ENCODE results near the gene HELLS. TPM values are rescaled to one million over a fixed set of nuclear protein-coding genes. Genes with fewer than 3 reads are reported as not detected.
"Not testable (repeated sequence)": the region's sequence is repeated elsewhere in the genome, so short reads cannot be mapped to it uniquely, and the experiment has no call there.

The HELLS gene
- total RNA-seq, result 111 and 114 TPM in 2 replicates

GRCh38 chr10:94545391-94546048 is at the start of gene HELLS:
Gene HELLS, plus strand, starts transcription at chr10:94545788. Its CDS starts 134 bp downstream, at chr10:94545922.
- intact Hi-C loops (cut with micrococcal nuclease), result loop anchor here (1.0 to 10.0 kb wide), 10 partner anchors 45 to 1953 kb away; partner anchors contain the start of genes CEP55, FRA10AC1, KIF11 and NOC3L

DNA sequence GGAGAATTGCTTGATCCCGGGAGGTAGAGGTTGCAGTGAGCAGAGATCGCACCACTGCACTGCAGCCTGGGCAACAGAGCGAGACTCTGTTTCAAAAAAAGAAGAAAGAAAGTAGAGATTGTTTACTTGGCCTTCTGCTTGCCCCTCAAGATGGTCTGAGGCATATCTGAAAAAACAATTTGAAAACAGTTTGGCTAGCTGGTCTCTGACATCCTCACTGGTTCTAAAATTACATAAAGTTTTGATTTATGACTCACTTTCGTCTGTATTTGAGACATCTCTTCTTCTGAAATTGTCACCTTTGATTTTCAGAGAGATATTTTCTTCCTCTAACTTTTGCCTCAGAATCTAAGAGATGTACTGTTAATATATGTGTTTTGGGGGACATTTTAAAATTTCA is 49.6 kb upstream of the HELLS start:
- intact Hi-C loops (cut with micrococcal nuclease), result no loop called here

GRCh38 chr10:94496646-94497045 is 48.9 kb upstream of the HELLS start:
- intact Hi-C loops (cut with micrococcal nuclease), result no loop called here

DNA sequence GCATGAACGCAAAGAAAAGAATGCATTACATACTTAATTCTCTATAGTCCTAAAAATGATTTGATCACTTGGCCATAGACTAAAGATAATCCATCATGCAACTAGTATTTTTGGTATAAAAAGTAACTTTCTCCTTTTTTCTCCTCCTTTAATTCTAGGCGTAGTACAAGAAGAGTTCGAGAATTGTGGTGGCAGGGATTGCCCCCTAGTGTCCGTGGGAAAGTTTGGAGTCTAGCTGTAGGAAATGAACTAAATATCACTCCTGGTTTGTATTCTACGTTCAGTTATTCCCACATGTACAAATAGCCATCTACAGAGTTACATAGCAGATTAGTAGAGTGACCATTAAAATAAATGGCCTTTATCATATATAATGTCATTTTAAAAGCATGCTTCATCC is 45.5 kb upstream of the HELLS start:
- intact Hi-C loops (cut with micrococcal nuclease), result no loop called here

- intact Hi-C loops (cut with micrococcal nuclease), result no loop called here
Observed at GRCh38 chr10:94521276-94522250, 24.0 kb upstream of the HELLS start.

- intact Hi-C loops (cut with micrococcal nuclease), result no loop called here
Observed at GRCh38 chr10:94524146-94524545, 21.4 kb upstream of the HELLS start.

- intact Hi-C loops (cut with micrococcal nuclease), result no loop called here
Observed at GRCh38 chr10:94524711-94525110, 20.9 kb upstream of the HELLS start.

GRCh38 chr10:94531550-94531949 is 14.0 kb upstream of the HELLS start:
- intact Hi-C loops (cut with micrococcal nuclease), result not testable (repeated sequence)

- intact Hi-C loops (cut with micrococcal nuclease), result no loop called here
Observed at GRCh38 chr10:94533027-94533426, 12.6 kb upstream of the HELLS start.

DNA sequence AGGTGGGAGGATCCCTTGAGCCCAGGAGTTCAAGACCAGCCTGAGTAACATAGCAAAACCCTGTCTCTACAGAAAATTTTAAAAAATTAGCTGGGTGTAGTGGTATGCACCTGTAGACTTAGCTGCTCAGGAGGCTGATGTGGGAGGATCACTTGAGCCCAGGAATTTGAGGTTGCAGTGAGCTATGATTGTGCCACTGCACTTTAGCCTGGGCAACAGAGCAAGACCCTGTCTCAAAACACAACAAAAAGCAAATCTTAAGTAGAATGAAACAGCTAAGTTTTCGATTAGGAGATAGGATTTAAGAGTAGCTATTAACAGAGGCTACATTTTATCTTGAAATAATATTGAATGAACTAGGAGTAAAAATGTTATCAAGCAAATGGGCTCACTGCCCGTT is 3.3 kb upstream of the HELLS start:
- intact Hi-C loops (cut with micrococcal nuclease), result loop anchor here (10.0 kb wide), 2 partner anchors 647 to 1023 kb away; partner anchors contain the start of genes SLC35G1 and SORBS1

- intact Hi-C loops (cut with micrococcal nuclease), result loop anchor here (2.0 to 10.0 kb wide), 7 partner anchors 45 to 1954 kb away; partner anchors contain the start of genes CEP55, KIF11, PDLIM1 and SLC35G1
Observed at GRCh38 chr10:94546049-94546900, 687 bp downstream of the HELLS start.

DNA sequence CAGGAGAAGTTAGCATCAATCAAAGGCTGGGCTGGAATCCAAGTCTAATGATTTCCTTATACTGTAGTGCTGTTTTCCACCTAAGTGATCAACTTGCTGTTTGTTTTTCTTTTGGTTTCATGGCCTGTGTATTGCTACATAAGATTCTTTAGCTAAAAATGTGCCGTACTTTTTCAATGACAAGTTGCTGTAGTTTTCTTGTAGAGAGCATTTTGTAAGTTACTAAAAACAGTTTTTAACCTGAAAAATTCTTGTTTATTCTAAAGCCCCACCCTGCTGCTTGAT is 1.3 kb downstream of the HELLS start:
- intact Hi-C loops (cut with micrococcal nuclease), result loop anchor here (2.0 to 10.0 kb wide), 7 partner anchors 44 to 1955 kb away; partner anchors contain the start of genes CEP55, KIF11, PDLIM1 and SLC35G1

DNA sequence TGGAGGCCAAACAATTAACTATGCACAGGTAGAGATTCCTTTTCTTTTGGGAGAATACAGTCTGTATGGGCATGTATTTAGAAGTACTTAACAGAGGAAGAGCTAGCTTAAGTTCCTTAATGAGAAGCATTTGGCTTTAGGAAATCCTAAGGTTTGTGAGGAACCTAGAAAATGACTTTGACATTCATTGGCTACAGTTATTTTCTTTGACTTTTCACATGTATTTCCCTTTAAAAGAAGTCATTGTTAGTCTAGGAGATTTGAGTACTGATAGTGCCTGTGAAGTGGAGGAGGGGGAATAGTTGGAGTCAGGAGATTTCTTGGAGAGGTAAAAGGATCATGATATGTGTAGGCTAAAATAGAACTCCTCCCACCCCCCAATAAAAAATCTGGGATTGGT is 3.6 kb downstream of the HELLS start:
- intact Hi-C loops (cut with micrococcal nuclease), result loop anchor here (5.0 to 10.0 kb wide), 6 partner anchors 654 to 1957 kb away; partner anchors contain the start of genes CEP55, KIF11, PDLIM1 and SLC35G1

DNA sequence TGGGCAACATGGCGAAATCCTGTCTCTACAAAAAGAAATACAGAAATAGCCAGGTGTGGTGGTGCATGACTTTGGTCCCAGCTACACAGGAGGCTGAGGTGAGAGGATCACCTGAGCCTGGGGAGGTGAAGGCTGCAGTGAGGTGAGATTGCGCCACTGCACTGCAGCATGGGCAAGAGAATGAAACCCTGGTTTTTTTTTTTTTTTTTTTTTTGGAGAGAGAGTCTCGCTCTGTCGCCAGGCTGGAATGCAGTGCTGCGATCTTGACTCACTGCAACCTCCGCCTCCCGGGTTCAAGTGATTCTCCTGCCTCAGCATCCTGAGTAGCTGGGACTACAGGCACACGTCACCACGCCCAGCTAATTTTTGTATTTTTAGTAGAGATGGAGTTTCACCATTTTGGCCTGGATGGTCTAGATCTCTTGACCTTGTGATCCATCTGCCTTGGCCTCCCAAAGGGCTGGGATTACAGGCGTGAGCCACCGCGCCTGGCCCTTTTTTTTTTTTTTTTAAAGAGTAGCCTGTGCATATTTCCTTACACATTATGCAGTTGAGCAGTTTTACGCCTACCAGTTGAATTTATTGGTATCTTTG is 22.2 kb downstream of the HELLS start:
- intact Hi-C loops (cut with micrococcal nuclease), result not testable (repeated sequence)

DNA sequence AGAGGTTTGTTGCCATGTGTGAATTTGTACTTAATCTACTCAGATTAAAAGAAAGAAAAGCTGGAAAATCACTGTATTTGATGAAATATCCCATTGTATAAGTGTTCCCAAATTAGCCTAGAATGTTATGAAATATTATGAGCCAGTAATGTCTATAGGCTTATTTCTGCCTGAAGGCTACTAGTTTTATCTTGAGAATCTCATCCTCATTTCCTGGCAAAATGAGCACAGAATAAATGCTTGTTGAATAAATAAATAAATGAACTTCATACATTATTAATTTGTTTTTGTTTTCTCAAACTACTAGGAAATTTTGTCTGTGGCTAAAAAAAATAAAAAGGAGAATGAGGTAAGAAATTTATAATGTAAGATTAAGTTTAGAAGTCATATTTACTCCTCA is 25.5 kb downstream of the HELLS start:
- intact Hi-C loops (cut with micrococcal nuclease), result no loop called here

DNA sequence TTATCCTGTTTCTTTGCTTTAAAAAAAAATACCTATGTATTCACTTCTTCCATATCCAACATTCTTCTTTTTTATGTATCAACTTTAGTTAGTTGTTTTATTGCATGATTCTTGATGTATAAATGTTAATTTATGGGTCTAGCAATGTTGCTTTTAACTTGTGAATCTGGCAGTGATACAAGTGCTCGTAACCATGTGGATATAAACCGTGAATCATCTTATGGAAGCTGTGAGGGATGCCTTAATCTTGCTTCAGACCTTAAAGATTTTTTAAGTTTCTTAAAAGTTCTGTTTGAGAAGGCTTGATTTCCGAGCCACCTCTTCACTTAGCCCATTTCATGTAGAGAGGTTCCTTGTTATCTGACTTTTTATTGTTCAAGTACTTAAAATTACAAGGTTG is 25.9 kb downstream of the HELLS start:
- intact Hi-C loops (cut with micrococcal nuclease), result no loop called here

DNA sequence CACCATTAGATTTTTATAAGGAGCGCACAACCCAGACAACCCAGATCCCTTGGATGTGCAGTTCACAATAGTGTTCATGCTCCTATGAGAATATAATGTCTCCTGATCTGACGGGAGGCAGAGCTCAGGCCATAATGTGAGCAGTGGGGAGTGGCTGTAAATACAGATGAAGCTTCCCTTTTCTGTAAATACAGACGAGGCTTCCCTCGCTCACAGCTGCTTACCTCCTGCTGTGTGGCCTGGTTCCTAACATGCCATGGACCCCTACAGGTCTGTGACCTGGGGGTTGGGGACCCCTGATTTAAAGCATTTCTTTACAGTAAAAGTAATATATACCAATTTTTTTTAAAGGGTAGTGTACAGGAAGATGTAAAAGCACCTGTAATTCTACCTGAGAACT is 33.2 kb downstream of the HELLS start:
- intact Hi-C loops (cut with micrococcal nuclease), result no loop called here

GRCh38 chr10:94583124-94583523 is 37.5 kb downstream of the HELLS start:
- intact Hi-C loops (cut with micrococcal nuclease), result no loop called here

GRCh38 chr10:94591461-94592205 is 46.0 kb downstream of the HELLS start:
- intact Hi-C loops (cut with micrococcal nuclease), result loop anchor here (2.0 kb wide), 1 partner anchor 45 kb away; no protein-coding TSS in a partner anchor

All from T-helper 1 cell treated with Interleukin-12 subunit alpha and Interleukin-12 subunit beta and Interleukin-4 antibody, amounts not matched to agents 30 ng/mL and 1 ng/mL, for 36 hours (primary cell).